Retina (tissue), 1 donor: ENCODE measurements around the gene SGF29.
"Not testable (repeated sequence)": the region's sequence is repeated elsewhere in the genome, so short reads cannot be mapped to it uniquely, and the experiment has no call there.

Experiments used
- DNase-seq: peaks from one replicate; pipeline ENCODE4 v3.0.0-alpha.2; 2016

SGF29 gene

GRCh38 chr16:28613912-28614311 lies 60.2 kb downstream of the SGF29 start:
- not testable (repeated sequence) for DNase-seq

DNA sequence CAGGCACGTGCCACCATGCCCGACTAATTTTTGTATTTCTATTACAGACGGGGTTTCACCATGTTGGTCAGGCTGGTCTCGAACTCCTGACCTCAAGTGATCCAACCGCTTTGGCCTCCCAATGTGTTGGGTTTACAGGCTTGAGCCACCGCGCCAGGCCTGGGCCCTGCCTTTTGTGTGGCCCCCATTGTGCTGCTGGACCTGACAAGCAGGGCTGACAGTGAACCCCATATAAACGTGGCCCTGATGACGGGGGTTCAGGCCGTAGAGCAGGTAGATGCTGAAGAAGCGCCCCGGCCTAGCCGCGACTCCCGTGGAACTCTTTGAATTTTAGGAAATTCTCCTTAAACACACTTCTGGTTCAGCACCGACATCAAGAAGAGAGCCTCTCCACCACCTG lies 60.8 kb downstream of the SGF29 start:
- not testable (repeated sequence) for DNase-seq

- peak; percentile 74 for DNase-seq
These were observed 61.9 kb downstream of the SGF29 start for GRCh38 chr16:28615486-28616223.

DNA sequence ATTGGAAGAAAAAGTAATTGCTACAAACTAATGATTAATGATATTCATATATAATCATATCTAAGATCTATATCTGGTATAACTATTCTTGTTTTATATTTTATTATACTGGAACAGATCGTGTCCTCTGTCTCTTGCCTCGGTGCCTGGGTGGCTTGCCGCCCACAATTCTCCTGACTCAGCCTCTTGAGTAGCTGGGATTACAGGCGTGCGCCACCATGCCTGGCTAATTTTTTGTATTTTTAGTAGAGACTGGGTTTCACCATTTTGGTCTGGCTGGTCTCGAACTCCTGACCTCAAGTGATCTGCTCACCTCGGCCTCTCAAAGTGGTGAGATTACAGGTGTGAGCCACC lies 62.5 kb downstream of the SGF29 start:
- not testable (repeated sequence) for DNase-seq

DNA sequence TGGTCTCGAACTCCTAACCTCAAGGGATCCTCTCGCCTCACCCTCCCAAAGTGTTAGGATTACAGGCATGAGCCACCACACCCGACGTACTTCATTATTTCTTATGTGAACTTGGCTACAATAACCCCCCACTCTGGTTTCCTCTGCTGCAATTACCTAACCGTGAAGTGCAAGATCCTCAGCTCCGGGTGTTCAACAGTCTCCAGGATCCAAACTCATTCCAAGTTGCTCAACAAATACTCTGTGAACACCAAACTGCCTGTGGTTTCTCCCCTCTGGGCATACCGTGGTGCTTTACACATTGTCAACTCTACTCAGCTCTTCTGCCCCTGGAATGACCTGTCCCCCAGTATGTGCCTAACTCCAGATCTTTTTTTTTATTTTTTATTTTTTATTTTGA lies 62.9 kb downstream of the SGF29 start:
- no peak for DNase-seq

DNA sequence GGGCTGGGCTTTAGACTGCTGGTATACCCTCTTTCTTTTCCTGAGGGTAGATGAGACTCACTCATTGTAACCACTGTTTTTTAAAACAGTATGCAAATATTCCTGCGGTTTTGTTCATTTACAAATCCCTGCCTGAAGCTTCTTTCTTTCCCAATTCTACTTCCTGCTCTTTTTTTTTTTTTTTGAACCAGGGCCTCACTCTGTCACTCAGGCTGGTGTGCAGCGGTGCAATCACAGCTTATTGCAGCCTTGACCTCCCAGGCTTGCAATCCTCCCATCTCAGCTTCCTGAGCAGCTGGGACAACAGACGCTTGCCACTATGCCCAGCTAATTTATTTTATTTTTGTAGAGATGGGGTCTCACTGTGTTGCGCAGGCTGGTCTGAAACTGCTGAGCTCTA lies 64.2 kb downstream of the SGF29 start:
- no peak for DNase-seq

- DNase-seq: not testable (repeated sequence)
These were observed 66.6 kb downstream of the SGF29 start for GRCh38 chr16:28620316-28620715.

DNA sequence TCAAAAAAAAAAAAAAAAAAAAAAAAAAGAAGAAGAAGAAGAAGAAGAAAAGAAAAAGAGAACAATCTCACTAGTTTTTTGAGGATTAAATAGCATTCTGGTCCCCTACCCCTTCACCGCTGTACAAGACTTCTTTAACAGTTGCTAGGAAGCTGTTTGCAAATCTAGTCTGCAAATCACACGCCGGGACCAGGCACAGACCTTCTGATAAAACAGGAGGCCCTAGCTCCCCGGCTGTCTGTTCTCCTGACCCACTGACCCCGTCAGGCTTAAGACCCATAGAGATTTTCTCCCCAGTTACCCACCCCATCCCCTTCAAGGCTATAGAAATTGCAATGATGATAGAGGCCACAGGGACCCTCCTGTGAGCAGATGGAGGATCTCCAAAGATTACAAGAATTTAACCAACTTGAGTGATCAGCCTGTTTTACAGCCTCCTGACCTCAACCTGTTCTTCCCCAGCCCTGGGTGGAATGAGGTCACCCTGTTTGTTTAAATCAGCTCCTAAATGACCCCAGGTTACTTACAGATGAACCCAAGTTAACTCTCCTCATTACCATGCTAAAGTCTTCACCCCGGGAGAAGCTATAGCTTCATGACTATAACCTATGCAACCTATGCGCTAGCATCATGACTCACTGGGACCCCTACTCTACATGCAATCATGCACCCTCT lies 67.9 kb downstream of the SGF29 start:
- peak; percentile 24 for DNase-seq

GRCh38 chr16:28622532-28623171 lies 68.9 kb downstream of the SGF29 start:
- peak; percentile 34 for DNase-seq

DNA sequence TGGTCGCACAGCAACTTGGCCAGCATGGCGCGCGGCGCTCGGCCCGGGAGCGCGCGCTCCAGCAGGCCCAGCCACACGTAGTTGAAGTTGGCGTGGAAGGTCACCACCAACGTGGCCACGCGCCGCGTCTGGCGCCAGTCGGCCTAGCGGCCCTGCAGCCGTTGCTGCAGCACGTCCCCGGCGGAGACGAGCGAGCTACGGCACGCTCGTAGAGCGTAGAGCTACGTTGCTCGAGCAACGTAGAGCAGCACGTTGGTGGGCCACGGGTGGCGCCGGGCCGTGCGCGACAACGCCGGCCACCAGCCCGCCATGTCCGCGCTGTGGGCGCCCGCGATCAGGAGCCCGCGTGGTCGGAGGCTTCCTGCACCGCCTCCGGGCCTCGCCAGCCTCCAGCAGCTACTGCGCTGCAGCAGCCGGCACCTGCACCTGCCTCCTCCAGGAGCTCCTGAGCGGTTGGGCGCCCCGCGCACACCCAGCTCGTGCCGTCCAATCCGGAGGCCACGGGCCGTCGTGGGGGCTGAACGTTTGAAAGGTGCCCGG lies 69.5 kb downstream of the SGF29 start:
- peak; percentile 88 for DNase-seq

DNA sequence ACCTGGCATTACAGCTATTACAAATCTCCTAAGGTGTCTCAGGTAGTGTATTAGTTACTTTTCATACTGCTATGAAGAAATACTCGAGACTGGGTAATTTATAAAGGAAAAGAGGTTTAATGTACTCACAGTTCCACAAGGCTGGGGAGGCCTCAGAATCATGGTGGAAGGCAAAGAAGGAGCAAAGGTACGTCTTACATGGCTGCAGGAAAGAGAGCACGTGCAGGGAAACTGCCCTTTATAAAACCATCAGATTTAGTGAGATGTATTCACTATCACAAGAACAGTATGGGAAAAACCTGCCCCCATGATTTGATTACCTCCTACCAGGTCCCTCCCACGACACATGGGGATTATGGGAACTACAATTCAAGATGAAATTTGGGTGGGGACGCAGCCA lies 77.2 kb downstream of the SGF29 start:
- DNase-seq: not testable (repeated sequence)

- DNase-seq: not testable (repeated sequence)
These were observed 82.5 kb downstream of the SGF29 start for GRCh38 chr16:28636093-28636823.

GRCh38 chr16:28637765-28638164 lies 84.0 kb downstream of the SGF29 start, which contains the start of gene NPIPB8:
TSS of gene NPIPB8 (plus strand) at chr16:28638065. CDS start at chr16:28638361, 296 bp downstream.
- not testable (repeated sequence) for DNase-seq

DNA sequence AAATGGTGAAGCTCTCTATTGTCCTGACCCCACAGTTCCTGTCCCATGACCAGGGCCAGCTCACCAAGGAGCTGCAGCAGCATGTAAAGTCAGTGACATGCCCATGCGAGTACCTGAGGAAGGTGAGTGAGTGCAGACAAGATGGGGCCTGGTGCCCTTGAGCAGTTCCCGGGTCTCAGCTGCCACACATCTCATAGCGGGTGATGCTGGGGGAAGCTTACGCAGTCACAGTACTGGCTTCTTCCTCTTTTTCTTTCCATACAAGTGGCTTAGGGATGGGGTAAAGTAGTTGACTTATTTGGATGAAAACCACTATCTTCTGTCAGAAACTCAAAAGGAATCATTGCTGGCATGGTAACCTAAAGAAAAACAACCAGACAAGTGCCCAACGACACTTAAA lies 84.6 kb downstream of the SGF29 start:
- not testable (repeated sequence) for DNase-seq

DNA sequence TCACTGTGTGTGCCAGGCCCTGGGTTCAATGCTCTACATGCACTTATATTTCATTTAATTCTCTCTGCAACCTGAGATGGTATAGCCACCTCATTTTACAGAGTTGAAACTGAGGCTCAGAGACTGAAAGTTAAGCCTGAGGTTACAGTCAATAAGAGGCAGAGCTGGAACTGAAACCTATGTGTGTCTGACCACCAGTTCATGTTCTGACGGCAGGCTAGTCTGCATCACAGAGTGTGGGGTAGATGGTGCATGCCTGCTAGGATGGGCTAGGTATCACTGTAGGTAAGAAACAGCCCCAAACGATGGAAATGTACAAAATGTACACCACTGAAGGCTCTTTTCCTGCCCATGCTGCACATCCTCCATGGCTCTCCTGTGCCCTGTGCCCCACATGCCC lies 86.2 kb downstream of the SGF29 start:
- DNase-seq: not testable (repeated sequence)
